ENCODE data around the gene LTV1. TPM values are rescaled to one million over a fixed set of nuclear protein-coding genes. Genes with fewer than 3 reads are reported as not detected.
"Not testable (repeated sequence)": the region's sequence is repeated elsewhere in the genome, so short reads cannot be mapped to it uniquely, and the experiment has no call there.

Gene LTV1
- total RNA-seq, 1 donor = 23.0 TPM

DNA sequence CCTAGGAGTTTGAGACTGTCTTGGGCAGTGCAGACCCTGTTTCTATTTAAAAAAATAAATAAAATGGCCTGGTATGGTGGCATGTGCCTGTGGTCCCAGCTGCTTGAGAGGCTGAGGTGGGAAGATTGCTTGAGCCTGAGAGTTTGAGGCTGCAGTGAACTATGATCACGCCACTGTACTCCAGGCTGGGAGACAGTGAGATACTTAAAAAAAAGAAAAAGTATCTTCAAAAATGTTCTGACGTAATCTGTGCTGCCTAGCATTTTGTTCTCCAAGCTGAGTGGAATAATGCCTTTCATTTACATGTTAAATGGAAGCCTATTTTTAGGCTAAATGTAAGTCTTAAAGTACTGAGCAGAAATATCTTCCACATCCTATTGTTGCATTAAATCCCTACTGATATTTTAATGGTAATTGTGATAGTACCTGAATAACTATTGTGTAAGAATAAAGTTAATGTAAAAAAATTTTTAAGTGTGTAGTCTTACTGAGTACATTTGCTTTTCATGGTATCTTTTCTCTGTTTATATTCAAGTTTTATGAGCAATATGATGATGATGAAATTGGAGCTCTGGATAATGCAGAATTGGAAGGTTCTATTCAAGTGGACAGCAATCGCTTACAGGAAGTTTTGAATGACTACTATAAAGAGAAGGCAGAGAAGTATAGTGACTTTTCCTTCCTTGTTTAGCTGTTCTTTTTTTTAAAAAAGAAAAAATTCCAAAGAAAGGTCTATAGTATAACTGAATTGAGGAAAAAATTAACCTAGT, 16.9 kb downstream of the LTV1 start:
- no peak overlapping the region for H3K4me3 ChIP-seq (ENCODE audit: low read depth, low read length)
- DNase-seq (ENCODE audit: low read depth) = no peak
- TF ChIP-seq CTCF (IDR thresholded peaks at IDR 0.05; ENCODE audit: insufficient read depth, low read length) = no peak

GRCh38 chr6:143863771-143864170, 20.6 kb downstream of the LTV1 start:
- no peak overlapping the region for H3K4me3 ChIP-seq (ENCODE audit: low read depth, low read length)
- no peak for DNase-seq (ENCODE audit: low read depth)
- no peak for TF ChIP-seq CTCF (IDR thresholded peaks at IDR 0.05; ENCODE audit: insufficient read depth, low read length)

GRCh38 chr6:143864234-143864633, 21.1 kb downstream of the LTV1 start, which contains the start of gene ZC2HC1B:
Gene ZC2HC1B, plus strand, starts transcription at chr6:143864474. Its CDS starts 66 bp downstream, at chr6:143864540.
- H3K4me3 ChIP-seq (ENCODE audit: low read depth, low read length) = no peak within 1 kb of the TSS
- TF ChIP-seq CTCF (IDR thresholded peaks at IDR 0.05; ENCODE audit: insufficient read depth, low read length) = no peak
- no peak for DNase-seq (ENCODE audit: low read depth)

- H3K4me3 ChIP-seq (ENCODE audit: low read depth, low read length) = no peak overlapping the region
- TF ChIP-seq CTCF (IDR thresholded peaks at IDR 0.05; ENCODE audit: insufficient read depth, low read length) = no peak
- DNase-seq (ENCODE audit: low read depth) = no peak
Observed at GRCh38 chr6:143867236-143867635, 24.1 kb downstream of the LTV1 start.

GRCh38 chr6:143868808-143869207, 25.7 kb downstream of the LTV1 start:
- DNase-seq (ENCODE audit: low read depth); H3K4me3 ChIP-seq (ENCODE audit: low read depth, low read length): not testable (repeated sequence)

DNA sequence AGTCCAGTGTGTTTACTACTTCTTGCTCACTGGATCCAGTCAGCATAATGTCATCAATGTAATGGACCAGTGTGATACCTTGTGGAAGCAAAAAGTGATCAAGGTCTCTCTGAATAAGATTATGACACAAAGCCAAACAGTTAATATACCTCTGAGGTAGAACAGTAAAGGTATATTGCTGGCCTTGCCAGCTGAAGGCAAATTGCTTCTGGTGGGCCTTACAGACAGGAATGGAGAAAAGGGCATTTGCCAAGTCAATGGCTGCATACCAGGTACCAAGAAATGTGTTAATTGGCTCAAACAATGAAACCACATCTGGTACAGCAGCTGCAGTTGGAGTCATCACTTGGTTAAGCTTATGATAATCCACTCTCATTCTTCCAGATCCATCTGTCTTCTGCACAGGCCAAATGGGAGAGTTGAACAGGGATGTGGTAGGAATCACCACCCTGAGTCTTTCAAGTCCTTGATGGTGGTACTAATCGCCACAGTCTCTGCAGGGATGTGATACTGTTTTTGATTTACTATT, 28.1 kb downstream of the LTV1 start:
- H3K4me3 ChIP-seq (ENCODE audit: low read depth, low read length); DNase-seq (ENCODE audit: low read depth): not testable (repeated sequence)

DNA sequence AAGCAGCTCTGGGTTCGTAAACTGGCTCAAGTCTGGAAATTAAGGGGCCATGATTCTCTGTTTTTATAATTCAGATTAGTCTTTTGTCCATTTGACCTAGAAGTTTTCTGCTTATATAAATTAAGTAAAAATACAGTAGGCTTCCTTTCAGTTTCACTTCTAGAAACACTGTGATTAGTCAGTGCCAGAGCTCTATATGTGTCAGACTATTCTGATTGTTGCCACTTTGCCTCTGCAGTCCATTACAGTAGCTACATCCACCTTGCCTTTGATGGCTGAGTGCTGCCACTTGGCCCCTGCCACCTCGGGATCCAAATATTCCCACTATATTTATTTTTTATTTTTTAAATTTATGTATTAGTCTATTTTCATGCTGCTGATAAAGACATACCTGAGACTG, 29.1 kb downstream of the LTV1 start:
- DNase-seq (ENCODE audit: low read depth) = peak; percentile 12
- no peak for TF ChIP-seq CTCF (IDR thresholded peaks at IDR 0.05; ENCODE audit: insufficient read depth, low read length)
- H3K4me3 ChIP-seq (ENCODE audit: low read depth, low read length) = no peak overlapping the region

DNA sequence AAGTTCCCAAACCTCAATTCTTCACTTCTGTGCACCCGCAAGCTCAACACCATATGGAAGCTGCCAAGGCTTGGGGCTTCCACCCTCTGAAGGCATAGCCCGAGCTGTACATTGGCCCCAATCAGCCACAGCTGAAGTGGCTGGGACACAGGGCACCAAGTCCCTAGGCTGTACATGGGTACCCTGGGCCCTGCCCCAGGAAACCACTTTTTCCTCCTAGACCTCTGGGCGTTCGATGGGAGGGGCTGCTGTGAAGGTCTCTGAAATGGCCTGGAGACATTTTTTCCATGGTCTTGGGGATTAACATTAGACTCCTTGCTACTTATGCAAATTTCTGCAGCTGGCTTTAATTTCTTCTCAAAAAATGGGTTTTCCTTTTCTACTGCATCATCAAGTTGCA, 30.5 kb downstream of the LTV1 start:
- DNase-seq (ENCODE audit: low read depth); H3K4me3 ChIP-seq (ENCODE audit: low read depth, low read length): not testable (repeated sequence)

DNA sequence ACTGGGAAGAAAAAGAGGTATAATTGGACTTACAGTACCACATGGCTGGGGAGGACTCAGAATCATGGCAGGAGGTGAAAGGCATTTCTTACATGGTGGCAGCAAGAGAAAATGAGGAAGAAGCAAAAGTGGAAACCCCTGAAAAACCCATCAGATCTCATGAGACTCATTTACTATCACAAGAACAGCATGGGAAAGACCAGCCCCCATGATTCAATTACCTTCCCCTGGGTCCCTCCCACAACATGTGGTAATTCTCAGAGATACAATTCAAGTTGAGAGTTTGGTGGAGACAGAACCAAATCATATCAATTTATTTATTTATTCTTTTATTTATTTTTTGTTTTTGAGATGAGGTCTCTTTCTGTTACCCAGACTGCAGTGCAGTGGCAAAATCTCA, 31.4 kb downstream of the LTV1 start:
- H3K4me3 ChIP-seq (ENCODE audit: low read depth, low read length); DNase-seq (ENCODE audit: low read depth): not testable (repeated sequence)

Data from fibroblast of the aortic adventitia (primary cell).